ENCODE data around the gene EPS15. TPM values are rescaled to one million over a fixed set of nuclear protein-coding genes. Genes with fewer than 3 reads are reported as not detected.

The EPS15 gene
- total and polyA plus RNA-seq, 8 donors, result 45.6 to 79.0 (median 54.9) TPM

- no peak overlapping the region for H3K4me3 ChIP-seq
- intact Hi-C loops (cut with DNase I), result no loop called here
- no peaks in the 10 kb centered on the region for H3K27me3 ChIP-seq
- no peak for DNase-seq
- H3K36me3 ChIP-seq, result no peaks in the 10 kb centered on the region
- H3K27ac ChIP-seq, result no peak overlapping the region
- H3K4me1 ChIP-seq, result peaks cover 0 to 3% of the 10 kb centered on the region in 2 donors
- ATAC-seq, result no peak
- TF ChIP-seq, protein P1, sequence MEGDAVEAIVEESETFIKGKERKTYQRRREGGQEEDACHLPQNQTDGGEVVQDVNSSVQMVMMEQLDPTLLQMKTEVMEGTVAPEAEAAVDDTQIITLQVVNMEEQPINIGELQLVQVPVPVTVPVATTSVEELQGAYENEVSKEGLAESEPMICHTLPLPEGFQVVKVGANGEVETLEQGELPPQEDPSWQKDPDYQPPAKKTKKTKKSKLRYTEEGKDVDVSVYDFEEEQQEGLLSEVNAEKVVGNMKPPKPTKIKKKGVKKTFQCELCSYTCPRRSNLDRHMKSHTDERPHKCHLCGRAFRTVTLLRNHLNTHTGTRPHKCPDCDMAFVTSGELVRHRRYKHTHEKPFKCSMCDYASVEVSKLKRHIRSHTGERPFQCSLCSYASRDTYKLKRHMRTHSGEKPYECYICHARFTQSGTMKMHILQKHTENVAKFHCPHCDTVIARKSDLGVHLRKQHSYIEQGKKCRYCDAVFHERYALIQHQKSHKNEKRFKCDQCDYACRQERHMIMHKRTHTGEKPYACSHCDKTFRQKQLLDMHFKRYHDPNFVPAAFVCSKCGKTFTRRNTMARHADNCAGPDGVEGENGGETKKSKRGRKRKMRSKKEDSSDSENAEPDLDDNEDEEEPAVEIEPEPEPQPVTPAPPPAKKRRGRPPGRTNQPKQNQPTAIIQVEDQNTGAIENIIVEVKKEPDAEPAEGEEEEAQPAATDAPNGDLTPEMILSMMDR (IDR thresholded peaks at IDR 0.05), result no peak
- H3K9me3 ChIP-seq, result no peaks in the 10 kb centered on the region
Measured at GRCh38 chr1:51543858-51544257, 24.8 kb upstream of the EPS15 start.

DNA sequence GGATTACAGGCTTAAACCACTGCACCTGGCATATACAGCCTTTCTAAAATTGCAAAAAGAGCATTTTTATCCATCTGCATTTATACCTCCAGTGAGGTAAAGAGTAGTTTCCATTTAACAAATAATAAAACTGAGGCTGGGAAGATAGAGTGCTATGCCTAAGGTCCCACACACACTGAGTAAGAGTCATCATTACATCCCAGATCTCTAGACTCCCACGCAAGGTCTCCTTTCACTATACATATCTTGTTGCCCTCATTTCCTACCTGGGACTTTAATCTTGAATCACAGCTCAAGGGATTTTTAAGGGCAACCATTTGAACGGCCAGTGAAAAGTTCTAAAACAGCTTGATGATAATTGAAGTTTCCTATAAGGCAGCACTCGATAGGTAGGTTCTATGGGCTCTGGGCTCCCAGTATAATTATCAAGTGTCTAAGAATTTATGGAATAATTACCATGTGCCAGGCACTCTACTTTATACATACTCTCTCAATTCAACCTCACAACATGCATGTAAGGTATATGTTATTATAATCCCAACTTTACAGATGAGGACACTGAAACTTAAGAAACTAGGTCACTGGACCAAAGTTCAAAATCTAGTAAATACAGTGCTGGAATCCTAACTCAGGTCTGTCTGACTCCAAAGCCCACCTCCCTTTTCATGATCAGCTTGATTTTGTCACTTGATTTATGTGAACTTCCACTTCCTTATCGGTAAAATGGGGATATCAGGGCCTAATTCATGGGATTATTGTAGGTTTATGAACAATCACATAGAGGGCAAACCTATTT lies 23.3 kb upstream of the EPS15 start:
- no peaks in the 10 kb centered on the region for H3K9me3 ChIP-seq
- intact Hi-C loops (cut with DNase I), result no loop called here
- ATAC-seq (no peak), DNase-seq (no peak)
- TF ChIP-seq, protein P1 (IDR thresholded peaks at IDR 0.05), result no peak
- H3K36me3 ChIP-seq, result no peaks in the 10 kb centered on the region
- no peak overlapping the region for H3K27ac ChIP-seq
- no peaks in the 10 kb centered on the region for H3K27me3 ChIP-seq
- no peak overlapping the region for H3K4me3 ChIP-seq
- H3K4me1 ChIP-seq, result no peaks in the 10 kb centered on the region

DNA sequence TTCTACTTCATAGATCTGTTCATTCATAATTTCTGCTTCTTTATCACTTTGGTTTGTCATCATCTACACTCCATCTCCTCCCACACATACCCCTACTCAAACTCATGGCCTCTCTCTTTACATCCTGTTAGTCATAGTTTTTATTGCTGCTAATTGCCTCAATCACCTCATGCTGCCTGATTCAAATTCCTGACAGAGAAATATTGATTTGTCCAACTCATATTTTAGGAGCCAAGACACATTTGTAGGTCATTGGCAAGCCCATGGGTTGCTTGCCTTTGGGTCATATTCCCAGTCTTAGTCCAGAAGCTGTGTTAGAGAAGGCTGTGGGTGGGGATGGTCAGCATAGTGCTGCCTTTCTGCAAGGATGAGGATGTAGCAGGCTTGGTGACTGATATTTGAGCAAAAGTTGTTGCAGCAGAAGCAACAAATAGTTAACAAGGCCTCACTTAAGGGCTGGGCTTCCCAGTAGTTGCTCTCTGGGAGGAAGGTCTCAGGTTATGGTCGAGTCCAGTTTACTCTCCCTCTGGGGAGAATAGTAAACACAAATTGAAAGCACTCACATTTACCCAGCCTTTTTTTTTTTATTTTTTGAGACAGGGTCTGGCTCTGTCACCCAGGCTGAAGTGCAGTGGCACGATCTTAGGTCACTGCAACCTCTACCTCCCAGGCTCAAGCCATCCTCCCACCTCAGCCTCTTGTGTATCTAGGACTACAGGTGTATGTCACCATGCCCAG lies 22.4 kb upstream of the EPS15 start:
- TF ChIP-seq, protein P1 (IDR thresholded peaks at IDR 0.05), result no peak
- no peaks in the 10 kb centered on the region for H3K27me3 ChIP-seq
- no peak overlapping the region for H3K27ac ChIP-seq
- intact Hi-C loops (cut with DNase I), result no loop called here
- H3K9me3 ChIP-seq, result no peaks in the 10 kb centered on the region
- no peaks in the 10 kb centered on the region for H3K36me3 ChIP-seq
- DNase-seq, result no peak
- no peaks in the 10 kb centered on the region for H3K4me1 ChIP-seq
- no peak overlapping the region for H3K4me3 ChIP-seq
- no peak for ATAC-seq

- H3K27me3 ChIP-seq, result no peaks in the 10 kb centered on the region
- TF ChIP-seq, protein P1 (IDR thresholded peaks at IDR 0.05), result no peak
- DNase-seq (no peak), ATAC-seq (no peak)
- no peak overlapping the region for H3K27ac ChIP-seq
- H3K4me3 ChIP-seq, result no peak overlapping the region
- intact Hi-C loops (cut with DNase I), result no loop called here
- H3K36me3 ChIP-seq, result no peaks in the 10 kb centered on the region
- H3K9me3 ChIP-seq, result no peaks in the 10 kb centered on the region
- peaks cover 0 to 10% of the 10 kb centered on the region in 2 donors for H3K4me1 ChIP-seq
Measured at GRCh38 chr1:51537568-51537967, 18.5 kb upstream of the EPS15 start.

GRCh38 chr1:51535006-51535592 lies 16.0 kb upstream of the EPS15 start:
- peak; percentile 80 for ATAC-seq
- Histone ChIP-seq H3K27me3 (no peaks in the 10 kb centered on the region), H3K4me1 (peaks cover 0 to 10% of the 10 kb centered on the region in 2 donors), H3K36me3 (no peaks in the 10 kb centered on the region), H3K9me3 (no peaks in the 10 kb centered on the region), H3K4me3 (no peak overlapping the region), H3K27ac (no peak overlapping the region)
- intact Hi-C loops (cut with DNase I), result no loop called here
- peak in 2 of 4 donors; percentile 41 to 58 for DNase-seq
- TF ChIP-seq, protein P1 (IDR thresholded peaks at IDR 0.05), result peak; percentile 40 to 46

Measured in left lung (tissue), 10 donors.